GM18519 (cell line): Measurements from ENCODE around the gene KAZN.

Source experiments
- ATAC-seq: cut with Tn5 transposase; IDR thresholded peaks from one replicate; pipeline ENCODE4 v1.9.1; 2021; ENCODE audit warnings: mild to moderate bottlenecking, moderate library complexity; ENCODE audit not compliant: unreplicated experiment, low FRiP score

KAZN gene

DNA sequence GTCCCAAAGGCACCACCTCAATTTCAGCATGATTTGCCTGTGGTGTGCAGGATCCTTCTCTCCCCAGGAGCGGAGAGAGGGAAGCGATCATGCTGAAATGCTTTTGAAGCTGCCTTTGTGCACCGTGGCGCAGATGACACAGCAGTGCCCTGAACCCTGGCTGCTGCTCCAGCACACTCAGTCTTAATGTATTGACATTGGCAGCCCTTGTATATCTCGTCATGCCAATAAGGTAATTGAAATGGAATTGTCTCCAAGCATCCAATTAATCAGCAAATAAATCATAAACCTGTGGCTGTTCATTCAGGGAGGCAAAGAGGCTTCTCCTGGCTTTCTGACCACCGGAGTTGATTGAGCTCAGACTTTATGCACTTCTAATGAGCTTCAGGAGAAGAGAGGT, 139.8 kb downstream of the KAZN start:
- ATAC-seq: no peak

GRCh38 chr1:14738647-14739046, 140.2 kb downstream of the KAZN start:
- no peak for ATAC-seq

DNA sequence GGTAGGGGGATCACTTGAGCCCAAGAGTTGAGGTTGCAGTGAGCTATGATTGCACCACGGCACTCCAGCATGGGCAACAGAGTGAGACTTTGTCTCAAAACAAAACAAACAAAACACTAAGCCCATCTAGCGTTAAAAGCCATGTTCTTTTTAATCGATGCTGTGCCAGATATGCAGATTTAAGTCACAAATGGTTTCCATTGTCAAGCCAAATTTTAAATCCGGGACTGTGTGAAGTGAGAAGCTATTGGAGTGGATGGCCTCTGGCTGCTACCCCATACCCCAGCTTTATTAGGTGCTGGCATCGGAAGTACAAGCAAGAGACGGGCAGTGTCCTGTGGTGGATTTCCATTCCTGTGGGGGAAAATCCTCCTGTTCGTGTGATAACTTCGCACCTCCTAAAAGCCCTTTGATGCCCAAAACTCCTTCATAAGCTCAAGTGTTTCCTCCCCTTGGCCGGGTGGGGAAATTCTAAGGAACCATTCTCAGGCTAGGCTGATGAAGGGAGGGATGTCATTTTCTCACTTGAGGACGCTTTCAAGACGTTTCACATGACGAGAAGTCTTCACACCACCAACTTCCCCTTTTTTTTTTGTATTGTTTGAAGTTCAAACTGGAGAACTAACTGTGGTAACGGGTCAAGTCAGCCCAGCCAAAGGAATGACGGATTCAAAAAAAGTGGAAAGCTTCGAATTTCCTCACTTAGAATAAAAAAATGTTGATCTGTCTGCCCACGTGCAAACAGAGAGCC, 140.8 kb downstream of the KAZN start:
- no peak for ATAC-seq

GRCh38 chr1:14740016-14740415, 141.5 kb downstream of the KAZN start:
- no peak for ATAC-seq

DNA sequence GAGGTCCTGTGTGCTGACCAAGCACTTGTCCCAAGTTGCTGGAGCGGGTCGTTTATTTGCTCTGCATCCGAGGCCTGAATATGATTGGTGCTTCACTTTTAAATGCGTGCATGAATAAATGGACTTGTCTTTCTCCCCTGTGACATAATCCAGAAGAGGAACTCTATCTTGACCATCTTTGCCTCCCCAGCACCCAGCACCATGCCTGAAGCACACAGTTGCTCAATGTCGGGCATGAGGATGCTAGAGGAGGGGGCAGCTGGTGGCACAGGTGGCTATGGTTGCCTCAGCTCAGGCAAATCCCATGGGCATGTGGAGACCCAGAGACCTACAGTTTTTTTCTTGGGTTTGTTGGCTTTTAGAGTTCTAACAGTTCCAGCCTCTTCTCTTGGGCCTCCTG, 142.6 kb downstream of the KAZN start:
- no peak for ATAC-seq

GRCh38 chr1:14741532-14741931, 143.0 kb downstream of the KAZN start:
- ATAC-seq: no peak

- ATAC-seq: no peak
These were observed 143.9 kb downstream of the KAZN start for GRCh38 chr1:14742181-14742980.

GRCh38 chr1:14743368-14743767, 144.9 kb downstream of the KAZN start:
- ATAC-seq: no peak

- no peak for ATAC-seq
These were observed 146.7 kb downstream of the KAZN start for GRCh38 chr1:14745001-14745720.

DNA sequence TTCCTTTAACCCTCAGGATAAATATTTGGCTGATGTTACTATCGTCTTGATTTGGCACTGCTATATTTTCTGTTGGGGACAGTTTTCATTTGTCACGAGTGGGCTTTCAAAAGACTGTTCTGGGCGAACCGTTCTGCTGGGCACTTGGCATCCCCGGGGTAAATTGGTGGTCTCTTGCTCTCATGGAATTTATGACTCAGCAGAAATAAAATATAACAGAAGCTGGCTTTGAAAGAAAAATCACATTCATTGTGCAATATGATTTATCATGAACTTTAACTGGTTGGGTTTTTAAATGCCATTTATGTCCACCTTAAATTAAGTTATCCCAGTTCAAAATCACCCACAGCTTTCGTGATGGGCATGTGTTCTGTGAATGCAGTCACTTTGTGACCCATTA, 147.3 kb downstream of the KAZN start:
- no peak for ATAC-seq

DNA sequence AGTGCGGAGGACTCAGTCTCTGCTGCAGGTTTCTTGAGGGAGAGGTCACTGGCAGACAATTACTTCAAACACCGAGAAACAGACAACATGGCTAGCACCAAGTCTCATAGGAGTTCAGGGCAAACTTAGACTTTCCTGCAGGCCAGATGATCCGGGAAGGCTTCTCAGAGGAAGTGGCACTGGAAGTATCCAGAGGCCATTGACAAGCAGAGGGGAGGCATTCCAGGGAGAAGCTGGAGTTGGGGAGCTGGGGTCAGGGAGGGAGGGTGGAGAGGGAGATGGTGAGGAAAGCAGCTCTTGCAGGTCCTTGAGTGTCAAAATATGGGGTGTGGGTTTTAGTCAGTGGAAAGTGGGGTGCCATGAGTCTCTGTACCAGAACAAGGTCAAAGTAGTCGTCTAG, 147.9 kb downstream of the KAZN start:
- no peak for ATAC-seq

DNA sequence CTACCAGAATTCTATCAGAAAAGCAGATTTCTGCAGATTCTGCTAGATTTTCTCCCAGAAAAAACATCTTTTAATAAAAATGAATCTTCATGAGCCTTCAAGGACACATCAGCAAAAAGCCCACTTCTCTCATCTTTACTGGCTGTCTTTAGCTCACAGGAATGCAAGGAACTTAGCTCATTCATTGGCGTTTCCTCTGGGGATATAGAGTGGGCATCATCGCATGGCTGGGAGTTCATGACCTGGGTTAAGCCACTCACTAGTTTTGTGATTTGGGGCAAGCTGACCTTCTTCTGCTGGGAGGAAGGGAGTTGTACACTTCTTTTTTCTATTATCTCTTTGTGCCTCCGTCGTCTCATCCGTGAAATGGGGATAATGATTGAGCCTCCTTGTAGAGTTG, 149.7 kb downstream of the KAZN start:
- ATAC-seq: no peak

GRCh38 chr1:14748977-14749376, 150.5 kb downstream of the KAZN start:
- ATAC-seq: no peak

- ATAC-seq: no peak
These were observed 152.0 kb downstream of the KAZN start for GRCh38 chr1:14750490-14750889.

- ATAC-seq: no peak
These were observed 157.2 kb downstream of the KAZN start for GRCh38 chr1:14755518-14756252.

- ATAC-seq: no peak
These were observed 158.3 kb downstream of the KAZN start for GRCh38 chr1:14756589-14757285.

DNA sequence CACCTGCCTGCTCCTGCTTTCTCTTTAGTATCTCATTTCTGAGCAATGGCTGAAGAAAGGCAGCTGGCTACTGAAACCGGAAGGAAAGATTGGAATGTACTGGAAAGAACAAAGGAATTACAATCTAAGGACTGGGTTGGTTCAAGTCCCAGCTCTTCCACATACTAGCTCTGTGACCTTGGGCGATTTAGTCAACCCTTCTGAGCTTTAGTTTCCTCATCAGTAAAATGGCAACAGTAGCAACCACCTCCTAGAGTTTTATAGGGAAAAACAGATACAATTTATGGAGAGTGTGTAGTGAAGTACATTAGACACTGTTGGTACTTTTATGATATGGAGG, 158.8 kb downstream of the KAZN start:
- no peak for ATAC-seq

DNA sequence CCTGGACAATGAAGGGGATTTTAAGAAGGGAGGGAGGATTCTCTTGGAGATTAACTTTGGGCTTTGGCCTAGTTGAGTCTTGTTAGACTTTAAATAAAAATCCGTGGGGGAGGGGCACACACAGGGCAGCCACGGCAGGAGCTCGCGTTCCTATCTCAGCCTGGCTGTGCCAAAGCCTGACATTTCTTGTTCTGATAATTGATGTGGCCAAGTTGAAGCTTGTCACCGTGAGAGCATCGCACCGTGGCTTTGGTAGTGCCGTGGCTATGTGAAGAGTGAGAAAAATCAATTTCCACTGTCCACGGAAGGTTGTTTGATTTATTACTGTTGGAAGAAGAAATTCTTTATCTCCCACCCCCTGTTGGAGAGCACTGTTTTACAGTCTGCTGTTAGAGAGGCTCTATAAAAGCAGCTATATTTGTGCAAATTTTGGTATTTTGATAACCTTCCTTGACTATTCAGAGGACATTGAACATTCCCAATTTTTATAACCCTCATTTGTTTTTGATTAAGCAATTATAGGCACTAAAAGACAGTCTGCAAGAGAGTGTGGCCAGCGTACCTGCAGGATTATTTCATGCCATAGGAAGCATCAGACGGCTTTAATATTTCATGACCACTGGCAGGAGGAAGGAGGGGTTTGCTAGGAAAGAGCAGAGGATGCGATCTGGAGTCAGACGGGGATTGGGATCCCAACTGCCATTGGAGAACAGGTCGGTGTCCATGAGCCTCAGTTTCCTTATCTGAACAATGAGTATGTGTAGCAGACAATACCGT, 160.7 kb downstream of the KAZN start:
- ATAC-seq: no peak

DNA sequence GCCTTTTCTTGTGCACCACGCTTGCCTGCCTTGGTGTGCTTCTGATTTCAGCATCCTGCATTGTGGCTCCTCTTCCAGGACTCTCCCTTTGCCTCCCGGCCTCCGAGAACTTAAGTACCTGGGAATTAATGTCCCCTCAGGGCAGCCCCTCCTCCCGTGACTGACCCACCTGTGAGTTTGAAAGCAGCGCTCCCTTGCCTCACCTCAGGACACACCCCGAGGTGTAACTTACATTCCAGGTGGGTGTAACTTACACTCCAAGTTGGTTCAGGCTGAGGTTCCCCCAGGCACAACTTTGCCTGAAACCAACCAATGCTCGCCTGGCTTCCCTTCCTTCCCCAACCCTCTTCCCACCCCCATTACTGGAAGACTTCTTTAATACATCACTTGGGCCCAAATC, 161.4 kb downstream of the KAZN start:
- no peak for ATAC-seq
